ENCODE measurements around the gene ST3GAL2. TPM values are rescaled to one million over a fixed set of nuclear protein-coding genes. Genes with fewer than 3 reads are reported as not detected.

The ST3GAL2 gene
- total RNA-seq, 2 experiments from 2014 or later, result 14.8 to 16.6 TPM

DNA sequence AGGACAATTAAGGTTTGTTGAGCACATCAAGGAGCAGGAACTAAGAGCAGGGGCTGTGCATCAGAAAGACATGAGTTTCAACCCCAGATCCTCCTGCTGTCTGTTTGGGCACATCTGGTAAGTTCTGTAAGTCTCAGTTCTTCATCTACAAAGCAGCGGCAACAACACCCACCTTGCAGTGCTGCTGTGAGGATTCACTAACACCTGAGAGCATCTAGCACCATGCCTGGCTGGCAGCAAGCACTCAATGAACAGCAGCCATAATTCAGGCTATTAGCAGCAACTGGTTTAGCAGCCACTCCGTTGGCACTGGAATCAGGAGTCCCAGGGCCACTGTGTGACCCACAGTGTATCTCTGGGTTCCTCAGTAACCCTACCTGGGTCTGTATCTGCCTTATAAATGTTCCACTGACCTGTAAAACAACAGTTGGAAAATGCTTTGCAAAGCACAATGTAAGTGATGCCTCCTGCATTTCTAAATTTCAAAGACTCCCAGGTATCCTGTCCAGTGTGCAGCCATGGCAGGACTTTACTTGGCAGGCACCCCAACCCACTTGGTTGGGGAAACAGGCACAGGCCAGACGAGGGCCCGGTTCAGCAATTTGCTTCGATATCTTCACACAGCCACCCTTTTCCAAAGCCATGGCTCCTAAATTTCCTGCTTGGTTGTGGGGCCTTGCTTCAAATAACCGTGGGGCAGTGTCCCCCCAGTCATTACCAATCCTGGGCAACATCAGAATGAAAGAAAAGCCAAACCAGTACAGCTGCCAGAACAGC is 4.2 kb downstream of the ST3GAL2 start:
- H3K36me3 Mint-ChIP-seq (ENCODE audit: low read depth), result peaks cover 7% of the 10 kb centered on the region
- CTCF ChIA-PET, result no interaction called here
- no peak overlapping the region for H3K27ac Mint-ChIP-seq
- DNase-seq, result no peak
- H3K27me3 Mint-ChIP-seq, result no peaks in the 10 kb centered on the region
- intact Hi-C loops (cut with DNase I, micrococcal nuclease), result loop anchor here (5.0 to 10.0 kb wide), 2 partner anchors 32 to 370 kb away; partner anchors contain the start of gene VAC14 (in 1 of the 2)
- POLR2A ChIA-PET, result no interaction called here
- no peak overlapping the region for H3K4me3 Mint-ChIP-seq
- peaks cover 72% of the 10 kb centered on the region for H3K4me1 Mint-ChIP-seq
- no peak for ATAC-seq
- no peaks in the 10 kb centered on the region for H3K9me3 Mint-ChIP-seq (ENCODE audit: low read depth)

DNA sequence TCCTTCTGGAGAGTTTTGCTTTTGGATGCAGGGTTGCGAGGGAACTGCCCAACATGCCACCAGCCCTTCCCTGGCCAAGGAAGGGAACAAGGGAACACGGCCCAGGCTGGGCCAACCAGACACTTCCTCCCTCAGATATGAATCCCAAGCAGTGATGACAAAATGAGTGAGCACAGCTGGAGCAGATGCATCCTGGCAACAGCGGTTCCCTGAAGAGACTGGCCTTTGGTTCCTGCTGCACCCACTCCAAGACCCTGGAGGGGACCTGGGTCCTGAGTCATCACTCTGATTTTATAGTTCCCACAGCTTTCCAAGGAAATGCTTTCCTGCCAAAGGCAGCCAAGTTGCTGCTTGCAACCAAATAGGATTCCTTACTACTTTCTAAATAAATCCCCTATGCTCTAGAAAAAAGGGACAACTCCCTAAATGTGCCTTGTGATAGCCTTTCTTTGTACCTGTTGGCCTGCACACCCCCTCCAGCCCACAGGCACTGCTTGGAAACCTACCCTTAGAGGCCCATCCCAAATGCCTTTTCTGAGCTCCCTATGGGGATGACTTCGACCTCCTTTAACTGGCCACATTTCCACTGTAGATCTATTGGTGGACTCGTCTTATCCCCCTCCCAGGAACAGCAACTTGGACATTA is 5.3 kb downstream of the ST3GAL2 start:
- no peaks in the 10 kb centered on the region for H3K9me3 Mint-ChIP-seq (ENCODE audit: low read depth)
- POLR2A ChIA-PET, result interaction anchor here (0.6 to 1.3 kb wide), 2 partner anchors 52 to 301 kb away, joined by 5 read pairs; no protein-coding TSS in a partner anchor
- intact Hi-C loops (cut with DNase I, micrococcal nuclease), result loop anchor here in 1 of 2 experiments (10.0 kb wide), 1 partner anchor 371 kb away; the partner anchor contains the start of gene VAC14

DNA sequence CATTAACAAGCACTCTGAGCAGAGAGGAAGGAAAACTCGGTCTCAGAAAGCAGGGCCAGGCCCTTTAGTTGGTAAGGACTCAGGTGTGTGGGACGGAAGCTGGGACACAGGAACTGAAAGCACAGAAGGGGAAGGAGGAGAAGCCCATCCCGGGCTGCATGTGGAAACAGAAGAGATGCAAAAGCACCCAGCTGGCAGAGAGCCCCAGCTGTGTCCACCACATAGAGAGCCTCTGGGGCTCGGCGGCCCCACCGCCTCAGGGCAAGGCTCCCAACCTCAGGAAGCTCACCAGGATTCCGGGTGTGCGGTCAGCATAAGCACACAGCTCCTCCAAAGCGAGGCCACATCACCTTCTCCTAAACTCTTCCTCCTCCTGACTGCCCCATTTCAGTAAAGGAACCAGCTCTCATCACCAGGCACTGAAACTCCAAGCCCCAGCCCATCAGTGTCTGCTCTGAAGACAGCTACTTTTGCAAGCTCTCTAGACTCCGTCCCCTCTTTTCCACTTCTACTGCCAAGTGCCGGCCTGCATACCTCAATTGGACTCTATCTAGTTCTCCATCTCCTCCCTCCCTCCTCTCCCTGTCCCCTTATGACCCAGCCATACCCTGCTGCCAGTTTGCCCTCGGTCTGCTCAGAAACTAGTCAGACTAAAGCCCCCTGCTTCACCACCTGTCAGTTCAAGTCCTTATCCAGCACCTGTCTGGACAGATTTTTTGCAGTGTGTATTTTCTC is 6.0 kb downstream of the ST3GAL2 start:
- Mint-ChIP-seq H3K4me3 (no peak overlapping the region), H3K27me3 (no peaks in the 10 kb centered on the region), H3K9me3 (ENCODE audit: low read depth) (no peaks in the 10 kb centered on the region), H3K4me1 (peaks cover 79% of the 10 kb centered on the region), H3K27ac (peak overlapping the region; percentile 56), H3K36me3 (ENCODE audit: low read depth) (peaks cover 4% of the 10 kb centered on the region)
- ChIA-PET CTCF (interaction anchor here (0.5 to 1.4 kb wide), 3 partner anchors 20 to 143 kb away, joined by 3 to 5 read pairs (median 3); no protein-coding TSS in a partner anchor), POLR2A (interaction anchor here (0.6 to 1.3 kb wide), 2 partner anchors 51 to 302 kb away, joined by 5 read pairs; no protein-coding TSS in a partner anchor)
- no peak for DNase-seq
- ATAC-seq, result no peak
- intact Hi-C loops (cut with DNase I, micrococcal nuclease), result loop anchor here in 1 of 2 experiments (10.0 kb wide), 1 partner anchor 372 kb away; the partner anchor contains the start of gene VAC14

More for the DNA sequence above, 5.3 kb downstream of the ST3GAL2 start:
- no peak for ATAC-seq
- DNase-seq, result no peak
- H3K27ac Mint-ChIP-seq, result peak overlapping the region; percentile 27
- no peak overlapping the region for H3K4me3 Mint-ChIP-seq
- peaks cover 77% of the 10 kb centered on the region for H3K4me1 Mint-ChIP-seq
- CTCF ChIA-PET, result interaction anchor here (0.5 to 1.4 kb wide), 4 partner anchors 19 to 143 kb away, joined by 3 to 5 read pairs (median 3); no protein-coding TSS in a partner anchor
- peaks cover 7% of the 10 kb centered on the region for H3K36me3 Mint-ChIP-seq (ENCODE audit: low read depth)
- H3K27me3 Mint-ChIP-seq, result no peaks in the 10 kb centered on the region

DNA sequence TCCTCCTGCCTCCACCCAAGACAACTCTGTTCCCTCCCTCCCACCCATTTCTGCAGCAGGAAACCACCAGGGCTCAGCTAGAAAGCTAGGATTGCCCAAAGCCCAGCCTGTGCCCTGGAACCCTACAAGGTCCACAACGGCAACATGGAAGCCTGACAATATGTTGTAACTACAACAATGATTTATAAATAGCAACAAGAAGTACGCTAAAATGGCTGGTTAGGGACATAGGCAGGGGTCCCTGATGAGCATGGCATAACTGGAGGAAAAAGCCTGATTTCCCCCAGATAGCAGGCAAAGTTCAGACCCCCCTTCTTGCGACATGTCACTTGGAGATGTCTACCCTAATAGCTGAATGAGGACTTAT is 6.6 kb downstream of the ST3GAL2 start:
- DNase-seq, result no peak
- Mint-ChIP-seq H3K36me3 (ENCODE audit: low read depth) (peaks cover 4% of the 10 kb centered on the region), H3K4me1 (peaks cover 78% of the 10 kb centered on the region), H3K27ac (peak overlapping the region; percentile 56), H3K27me3 (no peaks in the 10 kb centered on the region), H3K4me3 (no peak overlapping the region), H3K9me3 (ENCODE audit: low read depth) (no peaks in the 10 kb centered on the region)
- ChIA-PET POLR2A (interaction anchor here (1.3 kb wide), 1 partner anchor 51 kb away, joined by 5 read pairs; no protein-coding TSS in a partner anchor), CTCF (interaction anchor here (1.4 kb wide), 1 partner anchor 21 kb away, joined by 5 read pairs; no protein-coding TSS in a partner anchor)
- intact Hi-C loops (cut with DNase I, micrococcal nuclease), result loop anchor here in 1 of 2 experiments (10.0 kb wide), 1 partner anchor 372 kb away; the partner anchor contains the start of gene VAC14
- ATAC-seq, result no peak

DNA sequence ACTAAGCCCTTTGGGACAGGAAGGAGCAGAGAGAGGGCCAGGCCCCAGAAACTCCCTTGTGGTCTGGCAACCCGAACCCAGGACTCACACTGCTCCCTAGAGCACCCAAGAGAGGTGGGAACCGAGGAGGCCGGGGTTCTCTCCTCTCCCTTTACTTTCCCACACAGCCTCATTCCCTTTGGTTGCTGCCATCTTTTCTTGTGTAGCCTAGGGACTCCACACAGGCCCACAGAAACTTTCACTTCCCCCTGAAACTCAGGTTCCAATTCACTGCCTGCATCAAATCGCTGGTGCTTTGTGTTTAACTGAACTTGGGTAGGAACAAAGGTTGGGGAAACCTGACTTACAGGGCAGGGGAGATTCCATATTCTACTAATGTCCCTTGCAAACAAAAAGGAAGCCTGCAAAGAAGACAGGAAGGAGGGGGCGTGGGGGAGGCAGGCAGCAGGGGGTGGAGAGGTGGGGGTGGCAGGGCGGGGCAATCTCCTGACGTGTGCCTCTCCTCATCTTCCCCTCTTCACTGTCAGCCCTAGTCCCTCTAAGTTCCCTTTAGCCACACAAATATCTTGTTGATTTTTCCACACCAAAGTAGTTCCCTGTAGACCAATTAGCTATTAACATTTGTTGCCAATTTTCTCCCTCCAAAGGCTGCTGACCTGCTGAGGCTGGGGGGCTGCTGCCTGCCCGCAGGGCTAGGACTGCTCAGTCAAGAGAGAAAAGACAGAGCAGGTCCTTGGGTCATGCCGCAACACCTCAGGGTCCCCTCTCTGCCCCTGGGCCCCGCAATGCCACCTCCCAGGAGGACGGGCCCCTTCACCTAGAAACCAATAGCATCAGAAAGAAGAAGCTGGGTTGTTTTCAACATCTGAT is 8.0 kb downstream of the ST3GAL2 start:
- H3K9me3 Mint-ChIP-seq (ENCODE audit: low read depth), result no peaks in the 10 kb centered on the region
- ATAC-seq, result peak; percentile 59
- no peaks in the 10 kb centered on the region for H3K27me3 Mint-ChIP-seq

DNA sequence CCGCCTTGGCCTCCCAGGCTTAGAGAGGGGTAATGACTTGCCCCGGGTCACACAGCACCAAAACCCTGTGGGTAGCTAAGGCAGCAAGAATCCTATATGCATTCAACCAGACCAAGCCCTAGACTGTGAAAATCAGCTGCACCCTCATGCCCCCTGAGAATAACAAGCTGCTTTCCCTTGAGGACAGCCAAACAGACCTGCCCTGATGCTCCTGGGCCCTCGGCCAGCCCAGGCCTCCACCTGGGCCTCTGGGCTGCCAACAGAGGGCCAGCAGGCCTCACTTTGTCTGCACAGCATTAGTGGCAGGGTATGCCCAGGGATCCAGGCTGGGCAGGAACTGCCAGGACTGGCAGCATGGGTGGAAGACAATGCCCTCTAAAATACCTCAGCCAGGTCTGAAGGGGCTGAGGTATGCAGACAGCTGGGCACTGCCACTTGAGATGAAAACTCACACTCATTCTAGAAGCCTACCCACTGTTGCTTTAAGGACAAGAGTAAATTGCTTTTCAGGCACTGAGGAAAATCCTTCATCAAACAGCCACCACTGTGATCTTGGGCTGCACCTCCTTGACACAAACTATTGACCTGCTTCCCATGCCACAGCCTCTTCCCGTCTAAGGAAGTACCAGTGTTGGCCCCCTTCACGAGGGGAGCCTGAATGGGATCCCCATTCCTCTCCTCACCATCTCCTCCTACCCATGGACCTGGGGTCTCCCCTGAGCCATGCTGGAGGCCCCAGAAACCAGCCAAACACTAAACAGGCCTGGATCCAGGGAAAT is 8.8 kb downstream of the ST3GAL2 start:
- H3K4me3 Mint-ChIP-seq, result peak overlapping the region; percentile 20
- H3K4me1 Mint-ChIP-seq, result peaks cover 68% of the 10 kb centered on the region
- peak overlapping the region; percentile 92 for H3K27ac Mint-ChIP-seq
- H3K27me3 Mint-ChIP-seq, result no peaks in the 10 kb centered on the region
- CTCF ChIA-PET, result no interaction called here
- no peak for ATAC-seq
- intact Hi-C loops (cut with DNase I, micrococcal nuclease), result loop anchor here in 1 of 2 experiments (2.0 to 10.0 kb wide), 3 partner anchors 25 to 375 kb away; partner anchors contain the start of gene VAC14
- POLR2A ChIA-PET, result no interaction called here
- peaks cover 4% of the 10 kb centered on the region for H3K36me3 Mint-ChIP-seq (ENCODE audit: low read depth)
- DNase-seq, result no peak
- H3K9me3 Mint-ChIP-seq (ENCODE audit: low read depth), result no peaks in the 10 kb centered on the region

More for the DNA sequence above, 8.0 kb downstream of the ST3GAL2 start:
- POLR2A ChIA-PET, result no interaction called here
- H3K4me1 Mint-ChIP-seq, result peaks cover 69% of the 10 kb centered on the region
- peak; percentile 78 for DNase-seq
- intact Hi-C loops (cut with DNase I, micrococcal nuclease), result loop anchor here in 1 of 2 experiments (2.0 to 10.0 kb wide), 3 partner anchors 26 to 374 kb away; partner anchors contain the start of gene VAC14
- CTCF ChIA-PET, result interaction anchor here (0.6 kb wide), 1 partner anchor 311 kb away, joined by 3 read pairs; no protein-coding TSS in a partner anchor
- peak overlapping the region; percentile 92 for H3K27ac Mint-ChIP-seq
- peak overlapping the region; percentile 20 for H3K4me3 Mint-ChIP-seq
- peaks cover 4% of the 10 kb centered on the region for H3K36me3 Mint-ChIP-seq (ENCODE audit: low read depth)

DNA sequence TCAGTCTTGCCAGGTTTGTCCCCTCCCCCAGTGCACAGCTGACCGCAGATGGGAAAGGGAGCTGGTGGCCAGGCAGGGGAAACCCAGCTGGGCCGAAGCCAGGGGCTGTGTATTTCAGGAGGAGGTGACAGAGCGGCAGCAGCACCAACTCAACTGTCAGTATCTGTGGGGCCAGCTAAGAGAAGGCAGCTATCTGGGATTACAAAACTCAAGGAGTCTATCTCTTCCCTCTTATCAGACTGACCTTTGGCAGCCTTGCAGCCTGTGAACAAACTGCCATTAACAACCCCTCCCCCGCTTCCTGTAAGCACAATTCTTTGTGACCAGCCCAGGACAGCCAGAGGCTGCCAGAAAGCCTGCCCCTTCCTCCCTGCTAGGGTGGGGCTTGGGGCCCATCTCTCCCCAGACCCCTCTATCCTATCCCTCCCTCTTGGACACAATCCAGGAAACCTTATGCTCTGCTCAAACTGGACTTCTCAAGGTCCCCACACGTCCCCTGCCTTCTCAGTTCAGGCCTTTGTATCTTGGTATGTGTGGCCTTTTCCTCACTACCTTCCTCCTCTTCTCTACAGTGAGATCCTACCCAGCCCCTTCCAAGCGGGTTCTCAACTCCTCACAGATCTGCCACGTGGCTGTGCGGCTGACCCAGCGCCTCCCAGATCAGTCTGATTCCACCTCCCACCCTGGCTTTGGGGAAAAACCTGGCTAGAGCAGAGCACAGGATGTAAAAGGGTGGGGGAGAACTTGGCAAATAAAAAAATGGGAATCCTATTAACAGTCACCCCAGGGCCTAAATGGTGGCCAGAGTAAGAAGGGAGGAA is 10.5 kb downstream of the ST3GAL2 start:
- H3K27me3 Mint-ChIP-seq, result no peaks in the 10 kb centered on the region
- ATAC-seq, result peak; percentile 63
- H3K4me1 Mint-ChIP-seq, result peaks cover 57% of the 10 kb centered on the region
- H3K4me3 Mint-ChIP-seq, result no peak overlapping the region
- CTCF ChIA-PET, result no interaction called here
- no peaks in the 10 kb centered on the region for H3K36me3 Mint-ChIP-seq (ENCODE audit: low read depth)
- H3K27ac Mint-ChIP-seq, result peak overlapping the region; percentile 90
- intact Hi-C loops (cut with DNase I, micrococcal nuclease), result loop anchor here in 1 of 2 experiments (1.0 kb wide), 1 partner anchor 48 kb away; no protein-coding TSS in a partner anchor
- POLR2A ChIA-PET, result interaction anchor here (0.6 to 0.9 kb wide), 2 partner anchors 9 kb away, joined by 3 read pairs; no protein-coding TSS in a partner anchor
- peak; percentile 85 for DNase-seq
- no peaks in the 10 kb centered on the region for H3K9me3 Mint-ChIP-seq (ENCODE audit: low read depth)

DNA sequence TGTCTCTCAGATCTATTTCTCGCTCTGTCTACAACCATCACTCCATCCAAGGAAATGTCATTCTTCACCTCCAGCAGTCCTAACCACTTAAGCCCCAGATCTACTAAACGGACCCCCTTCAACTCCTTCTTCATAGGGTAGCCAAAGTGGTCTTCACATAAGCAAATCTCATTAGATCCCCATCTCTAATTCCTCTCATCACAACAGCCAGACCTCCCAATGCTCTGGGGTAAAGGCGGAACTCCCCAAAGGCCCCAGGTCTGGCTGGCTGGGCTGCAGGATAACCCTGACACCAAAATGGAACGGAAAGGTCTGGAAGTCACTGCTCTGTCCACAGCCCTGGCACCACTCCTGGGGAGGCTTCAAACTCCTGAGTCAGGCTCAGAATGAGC is 11.1 kb downstream of the ST3GAL2 start:
- no peak for DNase-seq
- Mint-ChIP-seq H3K27me3 (no peaks in the 10 kb centered on the region), H3K4me3 (no peak overlapping the region), H3K27ac (peak overlapping the region; percentile 61), H3K9me3 (ENCODE audit: low read depth) (no peaks in the 10 kb centered on the region), H3K36me3 (ENCODE audit: low read depth) (no peaks in the 10 kb centered on the region), H3K4me1 (peaks cover 55% of the 10 kb centered on the region)
- no peak for ATAC-seq
- POLR2A ChIA-PET, result interaction anchor here (0.6 to 0.9 kb wide), 2 partner anchors 9 to 10 kb away, joined by 3 read pairs; no protein-coding TSS in a partner anchor
- CTCF ChIA-PET, result no interaction called here
- intact Hi-C loops (cut with DNase I, micrococcal nuclease), result loop anchor here in 1 of 2 experiments (1.0 kb wide), 1 partner anchor 49 kb away; no protein-coding TSS in a partner anchor

DNA sequence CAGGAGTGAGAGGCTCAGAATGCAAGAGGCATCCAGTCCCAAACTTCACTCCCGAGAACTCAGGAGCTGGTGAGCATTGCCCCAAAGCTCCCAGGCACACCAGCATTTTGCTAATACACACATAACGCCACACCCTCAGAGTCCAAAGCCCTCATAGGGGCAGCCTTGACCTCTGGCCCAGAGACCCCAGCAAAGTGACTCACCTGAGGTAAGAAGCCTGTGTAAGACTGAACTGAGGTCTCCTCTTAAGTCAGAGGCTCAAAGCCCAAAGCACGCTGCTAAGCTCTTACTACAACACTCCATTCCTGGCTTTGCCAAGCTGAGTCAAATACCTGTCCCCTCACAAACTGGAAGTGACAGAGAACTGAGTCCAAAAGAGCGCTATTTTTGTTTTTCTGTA is 16.4 kb downstream of the ST3GAL2 start:
- no peak for ATAC-seq
- H3K4me3 Mint-ChIP-seq, result no peak overlapping the region
- ChIA-PET POLR2A (no interaction called here), CTCF (no interaction called here)
- peaks cover 49% of the 10 kb centered on the region for H3K4me1 Mint-ChIP-seq
- no peaks in the 10 kb centered on the region for H3K36me3 Mint-ChIP-seq (ENCODE audit: low read depth)
- intact Hi-C loops (cut with DNase I, micrococcal nuclease), result no loop called here
- DNase-seq, result no peak
- no peaks in the 10 kb centered on the region for H3K27me3 Mint-ChIP-seq
- H3K9me3 Mint-ChIP-seq (ENCODE audit: low read depth), result no peaks in the 10 kb centered on the region
- no peak overlapping the region for H3K27ac Mint-ChIP-seq

Data from activated CD4-positive, alpha-beta T cell treated with anti-CD3 and anti-CD28 coated beads for 36 hours (primary cell).